GM21423 (cell line): ENCODE data around the gene OR10A7.
"Not testable (repeated sequence)": the region's sequence is repeated elsewhere in the genome, so short reads cannot be mapped to it uniquely, and the experiment has no call there.

Source experiments
- ATAC-seq: cut with Tn5 transposase; IDR thresholded peaks from one replicate; pipeline ENCODE4 v1.9.1; 2021; ENCODE audit warnings: mild to moderate bottlenecking, moderate library complexity; ENCODE audit not compliant: unreplicated experiment

Gene OR10A7, protein sequence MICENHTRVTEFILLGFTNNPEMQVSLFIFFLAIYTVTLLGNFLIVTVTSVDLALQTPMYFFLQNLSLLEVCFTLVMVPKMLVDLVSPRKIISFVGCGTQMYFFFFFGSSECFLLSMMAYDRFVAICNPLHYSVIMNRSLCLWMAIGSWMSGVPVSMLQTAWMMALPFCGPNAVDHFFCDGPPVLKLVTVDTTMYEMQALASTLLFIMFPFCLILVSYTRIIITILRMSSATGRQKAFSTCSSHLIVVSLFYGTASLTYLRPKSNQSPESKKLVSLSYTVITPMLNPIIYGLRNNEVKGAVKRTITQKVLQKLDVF

DNA sequence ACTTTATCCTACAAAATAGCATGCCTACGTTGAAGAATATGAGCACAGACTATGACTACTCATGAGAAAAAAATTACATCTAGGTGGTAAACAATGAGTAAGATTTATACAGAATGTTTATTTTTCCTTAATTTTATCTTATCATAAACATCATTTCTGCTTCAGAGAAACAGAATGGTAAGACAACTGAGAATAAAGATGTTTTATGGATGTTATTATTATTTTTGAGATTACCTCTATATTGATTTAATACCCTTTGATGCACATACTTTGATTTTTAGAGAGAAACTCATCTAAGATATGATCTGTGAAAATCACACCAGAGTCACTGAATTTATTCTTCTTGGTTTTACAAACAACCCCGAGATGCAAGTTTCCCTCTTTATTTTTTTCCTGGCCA, at the start of gene OR10A7:
OR10A7 (plus strand) TSS at position 301 of the 400 bp plus-strand sequence; CDS start at position 301, 0 bp downstream.
- ATAC-seq, result no peak

DNA sequence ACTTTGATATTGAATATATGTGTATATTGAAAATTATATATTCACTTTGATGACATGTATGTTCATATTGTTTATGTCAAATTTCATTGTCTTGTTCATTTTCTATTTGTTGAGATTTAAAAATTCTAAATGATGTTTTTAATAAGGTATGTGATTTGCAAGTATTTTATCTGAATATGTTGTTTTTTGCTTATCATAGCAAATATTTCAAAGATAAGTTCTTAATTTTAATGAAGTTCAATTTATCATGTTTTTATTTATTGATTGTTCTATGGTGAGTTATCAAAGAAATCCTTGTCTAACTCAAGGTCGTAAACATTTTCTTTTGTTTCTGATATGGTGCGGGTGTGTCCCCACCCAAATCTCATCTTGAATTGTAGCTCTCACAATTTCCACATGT, 49.4 kb upstream of the OR10A7 start:
- ATAC-seq, result no peak

DNA sequence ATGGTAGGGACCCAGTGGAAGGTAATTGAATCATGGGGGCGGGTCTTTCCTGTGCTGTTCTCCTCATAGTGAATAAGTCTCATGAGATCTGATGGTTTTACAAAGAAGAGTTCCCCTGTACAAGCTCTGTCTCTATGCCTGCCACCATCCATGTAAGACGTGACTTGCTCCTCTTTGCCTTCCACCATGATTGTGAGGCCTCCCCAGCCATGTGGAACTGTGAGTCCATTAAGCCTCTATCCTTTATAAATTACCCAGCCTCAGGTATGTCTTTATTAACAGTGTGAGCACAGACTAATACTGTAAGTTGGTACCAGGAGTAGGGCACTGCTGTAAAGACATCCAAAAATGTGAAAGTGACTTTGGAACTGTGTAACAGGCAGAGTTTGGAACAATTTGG, 49.0 kb upstream of the OR10A7 start:
- not testable (repeated sequence) for ATAC-seq

DNA sequence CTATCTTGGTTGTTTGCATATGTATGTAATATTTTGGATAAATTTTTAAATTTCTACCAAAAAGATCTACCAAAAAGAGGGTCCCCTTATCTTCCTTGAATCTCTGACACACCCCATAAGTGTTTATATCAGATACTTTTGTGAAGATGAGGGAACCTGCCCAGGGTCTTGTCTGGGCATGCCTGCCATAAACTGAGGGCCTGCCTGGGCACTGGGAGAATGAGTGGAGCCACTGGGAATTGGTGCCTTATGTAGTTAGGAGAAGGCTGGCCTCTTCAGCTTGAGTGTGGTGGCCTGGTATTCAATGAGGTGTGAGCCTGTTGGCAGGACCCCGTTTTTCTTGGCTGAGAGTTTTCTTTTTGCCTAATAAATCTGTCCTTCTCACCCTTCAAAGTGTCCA, 48.1 kb upstream of the OR10A7 start:
- ATAC-seq, result no peak

DNA sequence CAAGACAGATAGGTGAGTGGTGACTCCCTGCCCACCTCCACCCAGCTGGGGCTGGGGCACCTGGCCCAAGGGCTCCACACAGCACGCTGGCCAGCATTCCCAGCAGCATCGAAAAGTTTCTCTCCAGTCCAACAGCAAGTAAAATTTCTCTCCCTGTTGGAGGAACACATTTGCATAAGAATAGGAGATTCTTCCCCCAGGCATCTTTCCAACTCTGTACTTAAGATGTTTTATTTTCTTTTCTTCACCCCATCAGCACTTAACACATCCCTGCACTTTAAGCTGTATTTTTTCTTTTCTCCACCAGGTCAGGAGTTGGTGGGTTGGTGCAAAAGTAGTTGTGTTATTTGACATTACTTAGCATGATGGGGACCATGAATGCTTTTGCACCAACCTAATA, 47.4 kb upstream of the OR10A7 start:
- ATAC-seq, result no peak

DNA sequence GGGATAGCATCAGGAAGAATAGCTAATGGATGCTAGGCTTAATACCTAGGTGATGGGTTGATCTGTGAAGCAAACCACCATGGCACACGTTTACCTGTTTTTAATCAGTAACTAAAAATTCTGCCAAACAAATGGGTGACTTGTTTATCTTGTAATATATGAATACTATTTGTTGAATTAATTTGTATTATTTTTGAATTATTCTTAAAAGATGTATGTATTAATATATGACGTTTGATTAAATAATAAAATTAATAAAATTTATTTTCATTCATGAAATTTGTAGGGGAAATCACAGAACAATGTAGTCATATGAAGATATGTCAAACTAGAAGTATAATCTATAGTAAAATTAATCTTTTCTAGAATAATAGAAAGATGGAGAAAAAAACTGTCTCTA, 32.3 kb upstream of the OR10A7 start:
- no peak for ATAC-seq

DNA sequence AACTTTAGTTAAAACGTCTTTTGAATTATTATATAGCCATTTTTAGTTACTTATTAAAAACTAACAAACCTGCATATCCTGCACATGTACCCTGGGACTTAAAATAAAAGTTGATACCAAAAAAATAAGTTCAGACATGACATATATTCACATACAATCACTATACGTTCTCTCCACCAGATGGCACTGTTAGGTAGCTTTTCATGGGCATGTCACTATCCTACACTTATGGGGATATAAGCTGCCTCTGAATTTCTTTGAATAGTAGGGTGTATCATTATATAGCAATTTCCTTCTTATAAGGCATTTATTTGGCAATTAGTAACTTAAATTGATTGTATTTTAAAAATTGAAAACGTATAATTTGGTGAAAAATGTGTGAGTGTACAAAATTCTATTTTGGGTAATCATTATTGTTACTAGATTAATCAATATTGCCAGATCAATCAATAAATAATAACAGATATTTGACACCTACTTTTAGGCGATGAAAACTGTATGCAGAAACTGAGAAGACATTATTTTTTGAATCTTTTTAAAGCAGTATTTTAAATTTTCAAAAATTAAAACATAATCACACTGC, 31.8 kb upstream of the OR10A7 start:
- peak; percentile 72 for ATAC-seq

DNA sequence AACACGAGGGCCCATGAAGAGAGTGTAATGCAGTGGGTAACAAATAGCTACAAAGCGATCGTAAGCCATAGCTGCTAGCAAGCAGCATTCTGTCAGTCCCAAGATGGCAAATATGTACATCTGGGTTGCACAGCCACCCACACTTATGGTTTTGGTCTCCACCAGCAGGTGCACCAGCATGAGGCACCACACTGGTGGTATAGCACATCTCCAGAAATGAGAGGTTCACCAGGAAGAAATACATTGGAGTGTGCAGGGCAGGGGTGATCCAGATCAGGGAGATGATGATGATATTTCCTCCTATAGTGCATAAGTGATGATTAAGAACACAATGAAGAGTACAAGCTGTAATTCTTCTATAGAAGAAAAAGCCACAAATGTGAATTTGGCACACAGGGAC, 26.4 kb upstream of the OR10A7 start:
- ATAC-seq, result no peak

DNA sequence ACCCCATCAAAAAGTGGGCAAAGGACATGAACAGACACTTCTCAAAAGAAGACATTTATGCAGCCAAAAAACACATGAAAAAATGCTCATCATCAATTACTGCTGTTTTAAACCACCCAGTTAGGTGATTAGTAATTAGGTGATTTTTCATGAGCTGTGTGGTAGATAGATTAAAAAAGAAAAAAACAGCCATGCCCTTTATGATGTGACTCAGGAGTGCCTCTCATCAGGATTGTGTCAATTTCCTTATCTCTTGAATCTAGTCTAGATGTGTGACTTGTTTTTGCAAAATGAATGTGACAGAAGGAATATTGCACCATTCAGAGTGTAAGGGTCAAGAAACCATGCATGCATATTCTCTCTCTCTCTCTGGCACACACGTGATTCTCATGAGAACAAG, 5.7 kb downstream of the OR10A7 start:
- no peak for ATAC-seq

DNA sequence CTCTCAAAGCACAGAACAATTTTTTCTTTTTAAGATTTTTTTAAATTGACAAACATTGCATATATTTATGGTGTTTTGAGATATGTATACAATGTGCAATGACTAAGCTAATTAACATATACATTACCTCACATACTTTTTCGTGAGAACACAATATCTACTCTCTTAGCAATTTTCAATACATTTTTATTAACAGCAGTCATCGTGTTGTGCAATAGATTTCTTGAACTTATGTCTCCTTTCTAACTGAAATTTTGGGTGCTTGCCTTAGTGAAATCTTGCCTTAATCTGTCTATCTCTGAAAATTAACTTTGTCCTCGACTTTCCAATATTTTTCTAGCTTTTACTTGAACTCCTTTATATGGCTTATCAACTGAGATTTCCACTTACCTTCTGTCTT, 6.8 kb downstream of the OR10A7 start:
- no peak for ATAC-seq

DNA sequence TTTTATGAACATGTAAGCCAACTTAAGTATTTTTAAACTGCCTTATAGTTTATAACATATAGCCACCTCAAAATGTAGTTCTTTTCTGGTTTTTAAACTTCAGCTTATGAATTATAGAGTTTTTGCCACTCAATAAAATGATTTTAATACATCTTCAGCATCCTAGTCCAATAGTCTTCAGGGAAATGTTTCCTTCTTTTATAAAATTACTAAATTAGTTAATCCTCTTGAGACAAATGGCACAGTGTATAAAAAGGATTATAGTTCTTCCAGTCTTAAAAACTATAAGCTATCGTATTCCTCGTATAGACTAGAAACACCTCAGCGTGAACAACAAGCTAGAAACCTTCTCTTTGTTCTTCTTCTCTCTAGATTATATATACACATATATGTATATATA, 23.5 kb downstream of the OR10A7 start, which contains the start of gene OR6C74:
OR6C74 (plus strand) TSS at position 301 of the 400 bp plus-strand sequence. CDS start 2,679 bp downstream, outside the sequence.
- ATAC-seq, result no peak

DNA sequence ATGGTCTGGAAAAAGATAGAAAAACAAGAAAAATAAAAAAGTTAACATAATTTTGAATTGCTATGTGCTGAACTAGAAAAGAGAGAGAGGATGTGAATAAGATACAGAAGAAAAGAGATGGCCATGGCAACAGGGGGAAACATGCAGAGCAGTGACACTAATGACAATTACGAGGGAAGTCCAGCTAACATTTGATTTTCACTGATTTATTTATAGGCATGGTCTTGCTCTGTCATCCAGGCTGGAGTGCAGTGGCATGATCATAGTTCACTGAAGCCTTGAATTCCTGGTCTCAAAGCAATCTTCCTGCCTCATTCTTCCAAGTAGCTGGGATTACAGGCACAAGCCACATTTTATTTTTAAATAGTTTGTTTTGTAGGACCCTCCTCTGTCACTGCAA, 25.3 kb downstream of the OR10A7 start:
- ATAC-seq, result no peak

DNA sequence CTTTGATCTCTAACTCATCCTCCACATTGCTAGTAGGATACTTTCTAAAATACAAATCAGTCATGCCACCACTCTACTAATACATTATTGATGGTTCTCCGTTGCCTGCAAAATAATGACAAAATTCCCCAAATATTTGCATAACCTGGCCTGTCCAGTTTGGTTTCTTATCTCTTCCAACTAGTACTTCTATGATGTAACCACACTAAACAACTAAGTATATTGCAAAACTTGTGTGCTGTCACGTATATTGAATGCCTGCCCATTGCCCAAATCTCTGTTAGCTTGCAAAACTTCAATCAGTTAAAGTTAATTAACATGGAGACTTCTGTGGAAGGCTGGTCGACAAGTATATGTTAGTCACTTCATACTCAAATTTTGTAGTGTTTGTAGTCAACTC, 30.1 kb downstream of the OR10A7 start:
- no peak for ATAC-seq

DNA sequence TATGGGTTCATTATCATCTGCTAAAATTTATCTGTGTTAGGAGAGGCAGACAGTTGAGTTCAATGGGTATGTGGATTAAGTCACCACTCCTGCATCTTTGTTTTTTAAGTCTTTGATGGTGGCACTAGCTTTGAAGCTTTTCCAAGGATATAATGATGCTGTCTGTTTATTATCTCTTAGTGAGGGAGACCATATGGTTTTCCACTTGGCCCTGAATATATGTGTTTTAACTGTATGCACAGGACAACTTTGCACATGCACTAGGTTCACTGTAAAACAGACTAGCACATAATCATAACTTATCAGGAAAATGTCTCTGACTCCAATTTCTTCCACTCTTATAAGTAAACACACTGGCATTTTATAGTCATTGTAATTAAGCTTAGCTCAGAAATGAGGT, 32.5 kb downstream of the OR10A7 start:
- ATAC-seq, result no peak

DNA sequence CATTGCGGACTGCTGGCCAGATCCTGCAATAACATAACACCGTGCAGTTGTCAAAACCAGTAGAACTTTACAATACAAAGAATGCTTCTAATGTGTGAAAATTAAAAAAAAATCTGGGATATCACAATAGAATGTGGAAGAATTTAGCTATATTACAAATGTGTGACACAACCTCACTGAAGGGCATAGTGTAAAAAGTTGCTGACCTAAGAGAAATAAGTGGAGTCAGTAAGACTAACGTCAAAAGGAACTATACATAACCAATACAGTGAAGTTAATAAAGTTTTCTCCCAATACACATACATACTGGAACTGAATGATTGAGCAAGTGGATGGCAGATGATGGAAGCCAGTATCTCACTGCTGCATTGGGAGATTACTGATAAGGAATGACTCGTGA, 36.0 kb downstream of the OR10A7 start:
- ATAC-seq, result no peak

DNA sequence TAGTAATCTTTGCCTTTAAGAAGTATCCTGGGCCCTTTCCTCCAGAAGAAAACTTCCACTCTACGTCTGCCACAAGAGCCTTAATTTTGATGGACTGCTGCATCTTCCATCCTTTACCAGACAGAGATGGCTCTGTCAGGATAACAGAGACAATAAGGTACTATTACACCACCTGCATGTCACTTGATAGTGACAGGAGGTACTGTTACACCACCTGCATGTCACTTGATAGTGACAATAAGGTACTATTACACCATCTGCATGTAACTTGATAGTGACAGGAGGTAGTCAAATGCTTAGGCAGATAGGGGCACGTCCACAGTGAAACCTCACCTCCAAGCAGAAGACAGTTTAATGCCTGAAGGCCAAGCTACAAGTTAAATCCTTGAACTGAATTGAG, 37.5 kb downstream of the OR10A7 start:
- no peak for ATAC-seq
